Measurements from ENCODE around the gene SH3BP5. TPM values are rescaled to one million over a fixed set of nuclear protein-coding genes. Genes with fewer than 3 reads are reported as not detected.

The SH3BP5 gene
- total RNA-seq, 1 experiment from 2014 or later: 39.3 TPM

DNA sequence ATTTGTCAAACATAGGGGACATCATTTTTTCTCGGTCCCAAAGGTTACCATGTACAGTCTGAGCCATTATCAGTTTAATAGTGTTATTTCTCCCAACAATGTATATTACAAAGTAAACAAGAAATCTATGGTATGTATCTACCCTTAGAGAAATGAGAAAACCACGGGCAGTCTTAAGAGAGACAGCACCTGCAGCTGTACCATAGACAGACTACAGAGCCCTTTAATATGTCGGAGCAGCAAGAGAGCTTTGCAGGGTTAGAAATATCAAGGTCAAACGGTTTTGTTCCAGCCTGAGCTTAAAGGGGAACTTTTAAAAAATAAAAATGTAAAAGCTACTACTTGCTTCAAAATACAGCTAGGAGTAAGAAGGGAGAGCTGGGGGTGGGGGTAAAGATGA is 53.2 kb downstream of the SH3BP5 start:
- ChIA-PET CTCF (no interaction called here), POLR2A (ENCODE audit: unreplicated experiment) (no interaction called here)
- Histone ChIP-seq H4K20me1 (ENCODE audit: insufficient read depth) (no peaks in the 10 kb centered on the region), H3K9me2 (ENCODE audit: insufficient read depth) (no peaks in the 10 kb centered on the region), H3K27ac (no peak overlapping the region), H3K27me3 (ENCODE audit: insufficient read depth, low read depth) (no peaks in the 10 kb centered on the region), H3F3A (ENCODE audit: insufficient read depth, low read depth) (no peaks in the 10 kb centered on the region), H3K4me2 (no peak overlapping the region), H2AFZ (no peak overlapping the region), H3K9me3 (ENCODE audit: insufficient read depth, low read depth) (no peaks in the 10 kb centered on the region), H3K36me3 (ENCODE audit: low read depth) (no peaks in the 10 kb centered on the region), H3K79me2 (ENCODE audit: low read depth) (peaks cover 15% of the 10 kb centered on the region; the same call in 1 of the 2 replicates), H3K4me3 (no peak overlapping the region), H3K4me1 (replicated peaks; ENCODE audit: insufficient read depth) (no peaks in the 10 kb centered on the region)
- TF ChIP-seq CTCF (conservative IDR thresholded peaks at IDR 0.05) (no peak), EZH2 (IDR thresholded peaks at IDR 0.05; ENCODE audit: low read depth) (no peak)
- intact Hi-C loops (cut with micrococcal nuclease; ENCODE audit: unreplicated experiment): no loop called here
- no TSS peak for BruUV-seq (replicated peaks)
- DNase-seq: no peak

DNA sequence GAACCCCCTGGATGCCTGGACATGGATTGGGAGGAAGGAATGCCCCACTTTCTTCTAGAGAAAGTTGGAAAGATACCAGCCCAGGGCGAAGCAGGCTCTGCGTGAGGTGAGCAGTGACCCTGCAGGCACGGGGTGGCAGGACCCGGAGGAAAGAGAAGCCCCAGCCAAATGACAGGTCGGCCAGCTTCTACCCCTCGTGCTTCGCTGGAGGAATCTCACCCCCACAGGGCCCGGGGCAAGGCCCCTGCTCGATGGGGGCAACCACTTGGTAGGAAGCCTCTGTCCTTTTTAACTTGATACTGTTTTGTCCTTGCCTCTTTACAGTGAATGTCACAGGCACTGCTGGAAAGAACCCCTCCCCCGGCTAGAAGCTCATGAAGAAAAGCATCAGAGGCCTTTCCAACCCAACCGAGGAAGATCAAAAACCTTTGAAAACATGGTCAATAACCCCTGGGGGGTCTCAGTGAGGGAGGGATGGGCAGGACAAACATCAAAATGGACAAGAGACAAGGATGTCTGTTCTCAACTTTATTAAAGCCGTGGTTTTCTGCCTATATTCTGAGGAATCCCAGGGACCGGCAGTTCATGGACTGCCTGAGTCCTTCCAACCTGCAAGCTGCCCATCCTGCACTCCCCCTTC is 54.4 kb downstream of the SH3BP5 start:
- POLR2A ChIA-PET (ENCODE audit: unreplicated experiment): no interaction called here

DNA sequence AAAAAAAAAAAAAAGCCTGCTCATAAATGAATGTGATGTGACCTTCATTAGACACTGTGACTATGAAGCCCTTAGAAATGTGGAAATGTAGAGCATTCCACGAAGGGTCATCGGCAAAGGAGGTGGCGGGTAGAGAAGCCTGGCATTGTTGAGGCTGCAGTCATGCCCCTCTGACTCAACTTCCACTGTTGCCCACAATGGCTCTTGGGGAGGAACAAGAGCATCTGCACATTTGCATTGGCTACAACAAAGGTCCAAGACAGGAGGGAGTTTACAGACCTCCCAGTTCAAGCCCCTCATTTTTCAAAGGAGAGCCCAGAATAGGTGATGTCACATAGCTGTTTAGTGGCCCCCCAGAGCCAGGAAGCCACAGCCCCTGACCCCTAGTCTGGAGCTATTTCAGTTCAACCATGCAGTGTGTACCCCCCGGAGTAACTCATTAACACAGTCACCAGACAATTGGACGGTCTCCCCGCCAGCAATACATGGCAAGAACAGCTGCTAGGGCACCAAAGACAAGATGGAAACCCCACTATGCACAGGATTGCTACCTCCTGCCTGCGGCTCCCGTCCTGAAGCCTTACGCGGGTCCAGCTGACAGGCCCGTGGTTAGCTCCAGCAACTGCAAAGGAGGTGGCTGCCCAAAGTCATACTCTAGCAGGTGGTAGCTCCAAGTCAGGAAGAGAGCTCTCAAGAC is 56.2 kb downstream of the SH3BP5 start:
- H3K9me3 ChIP-seq (ENCODE audit: insufficient read depth, low read depth): no peaks in the 10 kb centered on the region
- no peak overlapping the region for H3K27ac ChIP-seq
- no peak overlapping the region for H3K4me2 ChIP-seq
- ChIA-PET CTCF (no interaction called here), POLR2A (ENCODE audit: unreplicated experiment) (interaction anchor here (0.6 kb wide), 1 partner anchor 49 kb away, joined by 4 read pairs; no protein-coding TSS in a partner anchor)
- TF ChIP-seq CTCF (conservative IDR thresholded peaks at IDR 0.05): no peak
- no peak for TF ChIP-seq EZH2 (IDR thresholded peaks at IDR 0.05; ENCODE audit: low read depth)
- H3K4me3 ChIP-seq: no peak overlapping the region
- BruUV-seq (replicated peaks): no TSS peak
- no peak overlapping the region for H2AFZ ChIP-seq
- no peaks in the 10 kb centered on the region for H4K20me1 ChIP-seq (ENCODE audit: insufficient read depth)
- H3K27me3 ChIP-seq (ENCODE audit: insufficient read depth, low read depth): no peaks in the 10 kb centered on the region
- H3K4me1 ChIP-seq (replicated peaks; ENCODE audit: insufficient read depth): no peaks in the 10 kb centered on the region; the same call in 1 of the 2 replicates
- no peak for DNase-seq
- H3K9me2 ChIP-seq (ENCODE audit: insufficient read depth): no peaks in the 10 kb centered on the region
- 0 out of 2 replicates have a peak, but pooled peaks cover 5% of the 10 kb centered on the region for H3K79me2 ChIP-seq (ENCODE audit: low read depth)
- no peaks in the 10 kb centered on the region for H3F3A ChIP-seq (ENCODE audit: insufficient read depth, low read depth)
- intact Hi-C loops (cut with micrococcal nuclease; ENCODE audit: unreplicated experiment): no loop called here
- H3K36me3 ChIP-seq (ENCODE audit: low read depth): no peaks in the 10 kb centered on the region

More for the DNA sequence above, 54.4 kb downstream of the SH3BP5 start:
- Histone ChIP-seq H3K4me1 (replicated peaks; ENCODE audit: insufficient read depth) (no peaks in the 10 kb centered on the region; the same call in 1 of the 2 replicates), H2AFZ (no peak overlapping the region), H3K4me3 (no peak overlapping the region), H3K4me2 (no peak overlapping the region), H3K79me2 (ENCODE audit: low read depth) (peaks cover 15% of the 10 kb centered on the region; the same call in 1 of the 2 replicates), H3K9me2 (ENCODE audit: insufficient read depth) (no peaks in the 10 kb centered on the region), H3F3A (ENCODE audit: insufficient read depth, low read depth) (no peaks in the 10 kb centered on the region), H3K36me3 (ENCODE audit: low read depth) (no peaks in the 10 kb centered on the region), H4K20me1 (ENCODE audit: insufficient read depth) (no peaks in the 10 kb centered on the region), H3K9me3 (ENCODE audit: insufficient read depth, low read depth) (no peaks in the 10 kb centered on the region), H3K27me3 (ENCODE audit: insufficient read depth, low read depth) (no peaks in the 10 kb centered on the region), H3K27ac (no peak overlapping the region)
- BruUV-seq (replicated peaks): no TSS peak
- intact Hi-C loops (cut with micrococcal nuclease; ENCODE audit: unreplicated experiment): no loop called here
- CTCF ChIA-PET: no interaction called here
- TF ChIP-seq CTCF (conservative IDR thresholded peaks at IDR 0.05) (no peak), EZH2 (IDR thresholded peaks at IDR 0.05; ENCODE audit: low read depth) (no peak)
- DNase-seq: no peak
